Measurements from ENCODE around the gene SFMBT2.

GRCh38 chr10:7320072-7320471 is 90.8 kb downstream of the SFMBT2 start:
- TF ChIP-seq ZC3H4 (CRISPR knock-in tag; IDR thresholded peaks at IDR 0.05; ENCODE audit: borderline replicate concordance) = no peak
- TF ChIP-seq YY1 (IDR thresholded peaks at IDR 0.05; ENCODE audit: insufficient read depth, insufficient replicate concordance, low read depth, low read length) = no peak
- TF ChIP-seq CTCF (CRISPR knock-in tag; IDR thresholded peaks at IDR 0.05) = no peak
- no peak for TF ChIP-seq GTF2F1 (IDR thresholded peaks at IDR 0.05; ENCODE audit: low read length)
- TF ChIP-seq PAF1 (CRISPR knock-in tag; IDR thresholded peaks at IDR 0.05) = no peak

Data from HepG2 (cell line).